Breast epithelium (tissue), 3 donors: Measurements from ENCODE around the gene RAB18.
"Not testable (repeated sequence)": the region's sequence is repeated elsewhere in the genome, so short reads cannot be mapped to it uniquely, and the experiment has no call there.

Source experiments
- POLR2AphosphoS5 ChIP-seq, 3 donors: sonication (generic); formaldehyde crosslinking; IDR thresholded peaks; one replicate each; pipeline ENCODE4 v1.6.1; 2017; ENCODE audit warnings: antibody characterized with exemption in 3 of 3
- TF ChIP-seq, protein P1 (sequence below), 3 donors: fragments of 450-650 bp; IDR thresholded peaks; one replicate each; pipeline ENCODE4 v1.5.1; 2016 to 2017; ENCODE audit warnings: antibody characterized with exemption in 3 of 3, mild to moderate bottlenecking in 3 of 3, moderate library complexity in 3 of 3

DNA sequence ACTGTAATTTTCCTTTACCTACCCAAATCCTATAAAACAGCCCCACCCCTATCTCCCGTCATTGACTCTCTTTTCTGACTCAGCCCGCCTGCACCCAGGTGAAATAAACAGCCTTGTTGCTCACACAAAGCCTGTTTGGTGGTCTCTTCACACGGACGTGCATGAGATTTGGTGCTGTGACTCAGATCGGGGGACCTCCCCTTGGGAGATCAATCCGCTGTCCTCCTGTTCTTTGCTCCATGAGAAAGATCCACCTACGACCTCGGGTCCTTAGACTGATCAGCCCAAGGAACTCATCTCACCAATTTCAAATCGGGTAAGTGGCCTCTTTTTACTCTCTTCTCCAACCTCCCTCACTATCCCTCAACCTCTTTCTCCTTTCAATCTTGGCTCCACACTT lies 38.5 kb upstream of the RAB18 start:
- not testable (repeated sequence) for TF ChIP-seq POLR2AphosphoS5 (IDR thresholded peaks at IDR 0.05)
- TF ChIP-seq, protein P1, sequence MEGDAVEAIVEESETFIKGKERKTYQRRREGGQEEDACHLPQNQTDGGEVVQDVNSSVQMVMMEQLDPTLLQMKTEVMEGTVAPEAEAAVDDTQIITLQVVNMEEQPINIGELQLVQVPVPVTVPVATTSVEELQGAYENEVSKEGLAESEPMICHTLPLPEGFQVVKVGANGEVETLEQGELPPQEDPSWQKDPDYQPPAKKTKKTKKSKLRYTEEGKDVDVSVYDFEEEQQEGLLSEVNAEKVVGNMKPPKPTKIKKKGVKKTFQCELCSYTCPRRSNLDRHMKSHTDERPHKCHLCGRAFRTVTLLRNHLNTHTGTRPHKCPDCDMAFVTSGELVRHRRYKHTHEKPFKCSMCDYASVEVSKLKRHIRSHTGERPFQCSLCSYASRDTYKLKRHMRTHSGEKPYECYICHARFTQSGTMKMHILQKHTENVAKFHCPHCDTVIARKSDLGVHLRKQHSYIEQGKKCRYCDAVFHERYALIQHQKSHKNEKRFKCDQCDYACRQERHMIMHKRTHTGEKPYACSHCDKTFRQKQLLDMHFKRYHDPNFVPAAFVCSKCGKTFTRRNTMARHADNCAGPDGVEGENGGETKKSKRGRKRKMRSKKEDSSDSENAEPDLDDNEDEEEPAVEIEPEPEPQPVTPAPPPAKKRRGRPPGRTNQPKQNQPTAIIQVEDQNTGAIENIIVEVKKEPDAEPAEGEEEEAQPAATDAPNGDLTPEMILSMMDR (IDR thresholded peaks at IDR 0.05): not testable (repeated sequence)
